ENCODE data around the gene ELFN1.

ELFN1 gene

GRCh38 chr7:1677206-1678080, 7.4 kb downstream of the ELFN1 start:
- DNase-seq, result no peak

GRCh38 chr7:1678081-1678543, 8.0 kb downstream of the ELFN1 start:
- no peak for DNase-seq

- DNase-seq, result no peak
These were observed 8.7 kb downstream of the ELFN1 start for GRCh38 chr7:1678571-1679325.

GRCh38 chr7:1679326-1679965, 9.4 kb downstream of the ELFN1 start:
- no peak for DNase-seq

GRCh38 chr7:1679966-1680730, 10.1 kb downstream of the ELFN1 start:
- DNase-seq, result no peak

GRCh38 chr7:1681581-1681980, 11.5 kb downstream of the ELFN1 start:
- DNase-seq, result no peak

GRCh38 chr7:1685000-1685624, 15.0 kb downstream of the ELFN1 start:
- no peak for DNase-seq

- no peak for DNase-seq
These were observed 18.5 kb downstream of the ELFN1 start for GRCh38 chr7:1688542-1688941.

GRCh38 chr7:1689311-1689710, 19.2 kb downstream of the ELFN1 start:
- no peak for DNase-seq

GRCh38 chr7:1690359-1690958, 20.4 kb downstream of the ELFN1 start:
- no peak for DNase-seq

- DNase-seq, result no peak
These were observed 21.0 kb downstream of the ELFN1 start for GRCh38 chr7:1691096-1691495.

- DNase-seq, result peak in 1 of 2 donors; percentile 51
These were observed 21.8 kb downstream of the ELFN1 start for GRCh38 chr7:1691601-1692514.

GRCh38 chr7:1692515-1693418, 22.7 kb downstream of the ELFN1 start:
- DNase-seq, result no peak

- DNase-seq, result no peak
These were observed 23.4 kb downstream of the ELFN1 start for GRCh38 chr7:1693419-1693990.

- peak in 1 of 2 donors; percentile 33 for DNase-seq
These were observed 24.0 kb downstream of the ELFN1 start for GRCh38 chr7:1693991-1694524.

- DNase-seq, result no peak
These were observed 24.8 kb downstream of the ELFN1 start for GRCh38 chr7:1694611-1695511.

- DNase-seq, result no peak
These were observed 25.9 kb downstream of the ELFN1 start for GRCh38 chr7:1695800-1696454.

Measured in hippocampal formation (tissue), 2 donors.